Stimulated activated CD4-positive, alpha-beta T cell treated with anti-CD3 and anti-CD28 coated beads, Interleukin-2, amount 100 ng/mL, for 48 hours (primary cell): ENCODE results near the gene OR11H12.
"Not testable (repeated sequence)": the region's sequence is repeated elsewhere in the genome, so short reads cannot be mapped to it uniquely, and the experiment has no call there.

Source experiments
- DNase-seq, 2 donors: peaks; one replicate each; pipeline ENCODE4 v3.0.0-alpha.2; 2020

Gene OR11H12, protein sequence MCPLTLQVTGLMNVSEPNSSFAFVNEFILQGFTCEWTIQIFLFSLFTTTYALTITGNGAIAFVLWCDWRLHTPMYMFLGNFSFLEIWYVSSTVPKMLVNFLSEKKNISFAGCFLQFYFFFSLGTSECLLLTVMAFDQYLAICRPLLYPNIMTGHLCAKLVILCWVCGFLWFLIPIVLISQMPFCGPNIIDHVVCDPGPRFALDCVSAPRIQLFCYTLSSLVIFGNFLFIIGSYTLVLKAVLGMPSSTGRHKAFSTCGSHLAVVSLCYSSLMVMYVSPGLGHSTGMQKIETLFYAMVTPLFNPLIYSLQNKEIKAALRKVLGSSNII

DNA sequence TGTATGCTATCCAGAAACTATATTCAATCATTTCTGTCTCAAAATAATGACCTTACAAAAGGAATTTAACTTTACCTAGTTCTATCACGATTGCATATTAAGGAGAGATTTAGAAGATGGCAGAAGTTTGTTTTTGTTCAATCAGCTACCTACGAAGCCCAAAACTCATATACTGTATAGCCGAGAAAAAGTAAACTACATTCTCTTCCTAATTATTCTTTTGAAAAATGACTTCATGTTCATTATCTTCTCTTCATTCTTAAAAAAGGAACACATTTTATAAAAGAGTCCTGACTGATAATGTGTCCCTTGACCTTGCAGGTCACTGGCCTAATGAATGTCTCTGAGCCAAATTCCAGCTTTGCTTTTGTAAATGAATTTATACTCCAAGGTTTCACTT, at the start of gene OR11H12:
Gene OR11H12, plus strand, starts transcription at position 301 of the 400 bp plus-strand sequence. Its CDS starts 0 bp downstream, at position 301.
- not testable (repeated sequence) for DNase-seq

DNA sequence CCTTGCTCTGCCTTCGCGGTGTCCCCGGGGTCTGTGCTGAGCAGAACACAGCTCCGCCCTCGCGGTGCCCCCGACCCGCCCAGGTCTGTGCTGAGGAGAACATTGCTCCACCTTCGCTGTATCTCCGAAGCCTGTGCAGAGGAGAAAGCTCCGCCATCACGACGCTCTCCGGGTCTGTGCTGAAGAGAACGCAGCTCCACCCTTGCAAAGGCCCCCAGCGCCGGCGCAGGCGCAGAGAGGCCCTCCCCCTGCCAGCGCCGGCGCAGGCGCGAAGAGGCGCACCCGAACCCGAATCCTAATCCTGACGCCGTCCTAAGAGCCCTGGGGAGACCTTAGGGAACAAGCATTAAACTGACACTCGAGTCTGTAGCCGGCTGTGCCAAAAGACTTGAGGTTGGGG, 18.0 kb upstream of the OR11H12 start:
- not testable (repeated sequence) for DNase-seq

DNA sequence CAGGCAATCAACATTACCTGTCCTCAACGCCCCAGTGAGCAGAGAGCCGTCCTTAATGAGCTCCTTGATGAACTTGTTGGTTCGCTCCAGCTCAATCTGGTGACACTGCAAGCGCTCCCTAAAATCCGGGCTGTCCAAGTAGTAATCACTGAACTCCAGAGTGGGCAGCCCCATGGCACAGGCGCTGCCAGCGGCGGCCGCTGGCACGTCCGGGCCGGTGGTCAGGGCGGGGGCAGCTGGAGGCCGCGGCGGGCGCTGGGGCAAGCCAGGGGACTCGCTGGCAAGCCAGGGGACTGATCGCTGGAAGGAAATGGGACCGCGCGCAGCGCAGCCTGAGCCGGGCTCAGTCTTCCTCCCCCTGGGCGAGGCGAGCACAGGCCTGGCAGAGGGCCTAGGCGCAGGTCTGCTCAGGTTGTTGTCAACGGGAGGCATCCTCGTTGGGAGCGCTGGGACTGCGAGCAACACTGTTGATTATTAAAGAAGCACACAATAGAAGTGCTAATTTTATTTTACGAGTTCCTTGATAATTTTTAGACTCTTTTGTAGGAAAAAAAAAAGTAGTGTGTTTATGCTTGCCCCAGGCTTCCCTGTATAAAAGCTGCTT, 25.8 kb downstream of the OR11H12 start:
- not testable (repeated sequence) for DNase-seq

DNA sequence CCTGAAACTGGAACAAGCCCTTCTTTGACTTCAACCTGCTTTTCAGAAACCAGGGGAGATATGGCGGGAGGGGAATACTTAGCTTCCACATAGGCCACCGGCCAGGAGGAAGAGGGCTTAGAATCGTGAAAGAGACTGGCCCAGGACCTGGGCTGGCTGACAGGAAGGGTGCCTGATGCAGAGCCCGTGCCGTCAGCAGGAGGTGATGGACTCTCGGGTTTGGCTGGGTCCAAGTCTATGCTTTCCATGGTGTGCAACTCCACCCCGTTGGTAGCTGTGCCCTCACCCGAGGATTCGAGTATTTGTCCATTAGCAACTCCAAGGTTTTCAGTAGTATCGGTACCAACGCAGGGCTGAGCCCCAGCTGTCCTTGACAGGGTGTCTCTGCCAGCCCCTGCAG, 35.1 kb downstream of the OR11H12 start:
- DNase-seq = not testable (repeated sequence)

DNA sequence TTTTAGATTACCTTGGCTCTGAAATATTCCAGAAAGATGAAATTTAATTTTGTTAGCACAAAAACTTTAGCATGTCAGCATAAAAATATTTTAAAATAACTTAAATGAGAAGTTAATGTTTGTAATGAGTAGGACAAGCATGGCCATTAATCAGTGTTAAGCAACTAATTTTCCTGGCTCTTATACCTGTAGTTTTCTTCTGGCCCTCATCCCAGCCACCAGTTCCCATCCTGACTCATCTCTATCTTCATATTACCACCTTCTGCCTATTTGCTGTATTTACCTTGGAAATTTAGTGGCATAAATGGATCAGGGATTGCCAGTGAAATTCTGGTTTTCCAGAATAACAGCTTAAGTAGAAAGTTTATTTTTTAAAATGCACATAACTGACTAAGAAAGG, 37.1 kb downstream of the OR11H12 start:
- not testable (repeated sequence) for DNase-seq

DNA sequence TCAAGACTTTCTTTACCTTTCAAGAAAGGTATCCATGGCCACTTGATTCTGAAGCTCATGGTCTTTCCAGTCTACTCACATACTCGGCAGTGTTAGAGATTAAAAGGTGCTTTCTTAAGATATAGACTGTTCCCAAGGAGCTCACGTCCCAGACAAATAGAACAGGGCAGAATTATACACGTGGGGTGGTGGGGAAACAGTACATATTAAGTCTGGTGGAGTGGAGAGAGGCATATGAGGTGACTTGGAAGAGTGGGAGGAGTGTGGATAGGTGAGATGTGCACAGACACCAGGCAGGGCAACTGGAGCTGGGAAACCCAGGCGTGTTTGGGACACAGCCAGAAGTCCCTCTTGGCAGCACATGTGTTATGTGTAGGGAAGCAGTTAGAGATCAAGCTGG, 37.9 kb downstream of the OR11H12 start:
- not testable (repeated sequence) for DNase-seq

DNA sequence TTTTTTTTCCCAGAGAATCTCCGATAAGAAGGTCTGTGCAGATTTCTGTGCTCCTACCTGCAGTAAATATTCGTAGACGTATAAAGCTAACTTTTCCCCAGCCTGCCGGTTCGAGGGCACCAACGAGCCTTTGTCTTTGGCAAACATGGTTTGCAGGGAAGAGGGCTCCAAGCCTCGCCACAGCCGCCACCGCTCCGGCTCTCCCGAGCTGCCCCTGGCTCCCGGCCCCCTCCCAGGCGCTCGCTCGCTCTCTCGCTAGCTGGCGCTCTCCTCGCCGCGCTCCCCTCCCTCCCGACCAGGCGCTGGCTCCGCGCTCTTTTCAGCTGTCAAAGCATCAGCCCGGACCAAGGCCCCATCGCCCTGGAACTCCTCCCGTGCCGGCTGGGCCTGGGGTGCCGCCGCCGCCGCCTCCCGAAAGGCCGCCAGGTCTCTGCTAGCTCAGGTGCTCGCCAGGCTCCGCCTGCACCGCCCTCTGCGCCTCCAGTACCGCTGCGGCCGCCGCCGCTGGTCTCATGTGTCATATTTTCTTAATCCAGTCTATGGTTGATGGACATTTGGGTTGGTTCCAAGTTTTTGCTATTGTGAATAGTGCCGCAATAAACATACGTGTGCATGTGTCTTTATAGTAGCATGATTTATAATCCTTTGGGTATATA, 45.3 kb downstream of the OR11H12 start:
- DNase-seq = not testable (repeated sequence)
